HepG2 (cell line): Measurements from ENCODE around the gene UBAC2. TPM values are rescaled to one million over a fixed set of nuclear protein-coding genes. Genes with fewer than 3 reads are reported as not detected.

Experiments
- ATAC-seq: fragments of 200-7000 bp; cut with Tn5 transposase; 3 replicates; pipeline ENCODE4 v1.9.1; 2020; ENCODE audit warnings: mild to moderate bottlenecking, moderate library complexity
- BruUV-seq: library from RNA; stranded (reverse); fragments of 400-500 nt; replicated peaks from 2 replicates; lab custom pipeline; 2021; lab: Mats Ljungman, UMichigan
- CTCF ChIA-PET: fragments of 300-600 bp; formaldehyde crosslinking; extraction: SDS; loops from one replicate; lab custom pipeline; 2021; ENCODE audit warnings: low total read pairs, inconsistent platforms, low intra/inter-chr PET ratio; lab: Yijun Ruan, JAX
- POLR2A ChIA-PET: fragments of 350-600 bp; sonication (Branson Sonifier 250); formaldehyde crosslinking; loops from one replicate; lab custom pipeline; 2020; ENCODE audit warnings: antibody characterized with exemption, inconsistent platforms; lab: Yijun Ruan, JAX
- DNase-seq: peaks from one replicate; pipeline ENCODE4 v3.0.0-alpha.2; 2015; ENCODE audit warnings: low spot score
- FAIRE-seq: peaks from 3 replicates; lab custom pipeline; 2011; peaks lifted over from hg19 to GRCh38; lab: Jason Lieb, UNC
- H2AFZ ChIP-seq: one replicate; pipeline ENCODE4 v1.6.1; 2011; ENCODE audit warnings: low read length, inconsistent platforms
- H3K27ac ChIP-seq: fragments of 300-600 bp; 3 replicates; pipeline ENCODE4 v1.8.0; 2011; ENCODE audit warnings: mixed run types, mild to moderate bottlenecking, mixed read lengths, low read length, inconsistent platforms; ENCODE audit not compliant: insufficient read depth; ENCODE audit errors: extremely low read length
- H3K27me3 ChIP-seq, 2 experiments: fragments of 200-600 bp in 1 of 2; 2 replicates in 1 of 2; 3 replicates in 1 of 2; pipeline versions ENCODE4 v1.6.0 to v1.8.0; 2011; ENCODE audit warnings: low read length in 2 of 2, mild to moderate bottlenecking in 2 of 2, moderate library complexity in 2 of 2, inconsistent platforms in 1 of 2; ENCODE audit not compliant: insufficient read depth in 2 of 2, control insufficient read depth in 1 of 2
- H3K36me3 ChIP-seq, 2 experiments: fragments of 200-600 bp in 1 of 2; replicated peaks in 1 of 2; 2 replicates in 1 of 2; 3 replicates in 1 of 2; pipeline versions ENCODE4 v1.5.1 to v1.8.0; 2011; ENCODE audit warnings: low read length in 2 of 2, inconsistent platforms in 1 of 2; ENCODE audit not compliant: insufficient read depth in 2 of 2, control insufficient read depth in 1 of 2
- H3K4me1 ChIP-seq: 2 replicates; pipeline ENCODE4 v1.5.1; 2012; ENCODE audit warnings: low read length, inconsistent platforms; ENCODE audit not compliant: insufficient read depth
- H3K4me2 ChIP-seq: 2 replicates; pipeline ENCODE4 v1.6.0; 2011; ENCODE audit warnings: low read depth, low read length, inconsistent platforms
- H3K4me3 ChIP-seq, 3 experiments: fragments of 200-600 bp in 1 of 3; sonication (generic), shearing (Covaris generic) in 1 of 3; replicated peaks in 1 of 3; 2 replicates each; pipeline ENCODE4 v1.5.1; 2011 to 2016; ENCODE audit warnings: low read length in 3 of 3, inconsistent platforms in 2 of 3, low read depth in 2 of 3, mild to moderate bottlenecking in 2 of 3, control low read depth in 1 of 3, mixed read lengths in 1 of 3; ENCODE audit not compliant: insufficient read depth in 1 of 3
- H3K79me2 ChIP-seq: one replicate; pipeline ENCODE4 v1.6.1; 2011; ENCODE audit warnings: low read length, inconsistent platforms; ENCODE audit not compliant: insufficient read depth
- H3K9ac ChIP-seq: 2 replicates; pipeline ENCODE4 v1.6.0; 2011; ENCODE audit warnings: mild to moderate bottlenecking, low read depth, low read length, inconsistent platforms; ENCODE audit not compliant: insufficient read depth
- H3K9me3 ChIP-seq: 2 replicates; pipeline ENCODE4 v1.5.1; 2012; ENCODE audit warnings: mild to moderate bottlenecking, low read length
- H4K20me1 ChIP-seq: 2 replicates; pipeline ENCODE4 v1.6.0; 2011; ENCODE audit warnings: inconsistent platforms, mild to moderate bottlenecking, low read length, moderate library complexity; ENCODE audit not compliant: insufficient read depth
- ARNTL ChIP-seq: sonication (generic); formaldehyde crosslinking; IDR thresholded peaks from 2 replicates; pipeline ENCODE4 v1.4.0; 2020; ENCODE audit warnings: mild to moderate bottlenecking, missing genetic modification reagents
- HMGXB3 ChIP-seq: sonication (generic); formaldehyde crosslinking; IDR thresholded peaks from 2 replicates; pipeline ENCODE4 v1.4.0; 2020; ENCODE audit warnings: missing genetic modification reagents, borderline replicate concordance
- HOMEZ ChIP-seq: IDR thresholded peaks from 2 replicates; pipeline ENCODE4 v1.6.1; 2016; ENCODE audit warnings: low read depth
- RBM22 ChIP-seq: fragments of 200-400 bp; formaldehyde crosslinking; optimal IDR thresholded peaks from 2 replicates; pipeline ENCODE3; 2017; ENCODE audit warnings: mild to moderate bottlenecking, low read length, moderate library complexity
- SP1 ChIP-seq, 2 experiments: fragments of 450-650 bp in 1 of 2; sonication (generic) in 1 of 2; formaldehyde crosslinking in 1 of 2; IDR thresholded peaks; 2 replicates each; pipeline versions ENCODE4 v1.4.0 to v1.6.1; 2016 to 2020; ENCODE audit warnings: missing genetic modification reagents in 1 of 2
- ZNF34 ChIP-seq: sonication (generic); formaldehyde crosslinking; IDR thresholded peaks from 2 replicates; pipeline ENCODE4 v1.4.0; 2020; ENCODE audit warnings: mild to moderate bottlenecking, missing genetic modification reagents, borderline replicate concordance
- ZNF572 ChIP-seq: sonication (generic); formaldehyde crosslinking; IDR thresholded peaks from 2 replicates; pipeline ENCODE4 v1.5.1; 2020; ENCODE audit warnings: mild to moderate bottlenecking, missing genetic modification reagents
- ZNF75D ChIP-seq: sonication (generic); formaldehyde crosslinking; IDR thresholded peaks from 2 replicates; pipeline ENCODE4 v1.8.1; 2023; ENCODE audit warnings: missing genetic modification reagents, mild to moderate bottlenecking, borderline replicate concordance
- WGBS: methylation state at CpG from one replicate; pipeline ENCODE4 v1.1.6; 2017; ENCODE audit warnings: low lambda C conversion rate; 5-methylcytosine and 5-hydroxymethylcytosine counted together
- in situ Hi-C: cut with HindIII; loops from 2 replicates; pipeline ENCODE4 v1.10.0; 2017; ENCODE audit warnings: low pct_unique_long_range_greater_than_20kb; ENCODE audit not compliant: extremely low pct_ligation_motif_present
- intact Hi-C: fragments of 100-400 bp; cut with micrococcal nuclease; formaldehyde crosslinking; loops from one replicate; pipeline ENCODE4 v1.10.0; 2022; ENCODE audit not compliant: unreplicated experiment
- polyA plus RNA-seq, 8 experiments: library from polyadenylated mRNA; depleted of rRNA in 3 of 8; stranded (reverse) in 7 of 8; unstranded in 1 of 8; fragments of >200 nt; fragmentation: Illumina TruSeq in 4 of 8; extraction: Trizol in 4 of 8; gene quantifications; 2 replicates each; pipeline versions ENCODE4 v1.2.1 to v1.2.3, GENCODE V29; 2011 to 2016; ENCODE audit warnings: low read depth in 4 of 8, missing spikeins in 1 of 8, mixed read lengths in 1 of 8; ENCODE audit not compliant: insufficient read depth in 1 of 8
- total RNA-seq, 5 experiments: library from RNA; depleted of rRNA; stranded (reverse); fragments of >200 nt; fragmentation: Illumina TruSeq; extraction: Trizol; gene quantifications; 2 replicates each; pipeline ENCODE4 v1.2.3, GENCODE V29; 2016; ENCODE audit warnings: low read depth in 1 of 5
- TF ChIP-seq, protein P1 (sequence below): sonication (generic); formaldehyde crosslinking; IDR thresholded peaks from 2 replicates; pipeline ENCODE4 v1.4.0; 2020; ENCODE audit warnings: missing genetic modification reagents

The UBAC2 gene
- total and polyA plus RNA-seq, 2 of the 13 experiments (the other 11 are each of a cell fraction or from before 2014, with no cell fraction given): 61.3 to 80.8 TPM

DNA sequence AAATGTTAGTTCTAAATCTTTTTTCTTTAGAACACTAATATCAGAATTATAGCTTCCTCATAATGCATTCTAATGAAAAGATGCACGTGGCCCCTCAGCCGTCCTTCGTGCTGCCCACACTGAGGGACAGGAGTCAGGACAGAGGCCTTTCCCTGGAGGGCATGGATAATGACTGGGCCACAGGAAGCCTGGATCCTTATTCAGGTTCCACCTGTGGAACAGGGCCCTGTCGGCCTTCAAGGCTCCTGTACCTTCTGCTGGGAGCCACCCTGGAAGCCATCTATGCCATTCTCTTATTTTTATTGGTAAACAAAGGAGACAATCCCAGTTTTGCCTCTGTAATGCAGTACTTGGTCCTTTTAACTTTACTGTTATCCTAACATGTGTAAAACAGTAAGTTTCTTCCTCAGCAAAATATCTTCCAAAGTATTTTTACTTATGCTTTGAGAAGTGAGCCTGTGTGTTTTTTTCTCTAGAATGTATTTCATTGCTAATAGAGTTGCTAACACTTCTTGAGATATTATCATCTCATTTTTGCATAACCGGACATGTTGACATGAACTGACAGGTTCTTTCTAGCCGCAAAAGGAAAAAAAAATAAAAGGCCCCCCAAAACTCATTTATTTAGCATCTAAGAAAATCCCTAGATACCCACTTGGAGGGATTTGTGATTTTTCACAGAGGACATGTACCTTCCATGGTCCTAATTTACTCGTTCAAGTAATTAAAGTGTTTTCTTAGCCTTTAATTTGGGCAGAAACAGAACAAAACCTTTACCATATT is 100.6 kb downstream of the UBAC2 start:
- Histone ChIP-seq H3K4me1 (no peaks in the 10 kb centered on the region), H3K27me3 (no peaks in the 10 kb centered on the region), H3K4me2 (no peak overlapping the region), H3K27ac (no peak overlapping the region), H3K36me3 (peaks cover 2 to 7% of the 10 kb centered on the region in 2 experiments; a peak in 4 of 5 replicates), H4K20me1 (no peaks in the 10 kb centered on the region), H3K9me3 (no peaks in the 10 kb centered on the region), H3K79me2 (no peaks in the 10 kb centered on the region), H2AFZ (no peak overlapping the region)
- CTCF ChIA-PET: no interaction called here
- in situ Hi-C loops: no loop called here
- TF ChIP-seq HMGXB3 (no peak), ARNTL (no peak), ZNF34 (no peak), HOMEZ (no peak), SP1 (IDR thresholded peaks at IDR 0.05) (no peak), SP1 (CRISPR knock-in tag; IDR thresholded peaks at IDR 0.05) (no peak), ZNF572 (CRISPR knock-in tag) (no peak), RBM22 (no peak), ZNF75D (no peak)
- TF ChIP-seq, protein P1, sequence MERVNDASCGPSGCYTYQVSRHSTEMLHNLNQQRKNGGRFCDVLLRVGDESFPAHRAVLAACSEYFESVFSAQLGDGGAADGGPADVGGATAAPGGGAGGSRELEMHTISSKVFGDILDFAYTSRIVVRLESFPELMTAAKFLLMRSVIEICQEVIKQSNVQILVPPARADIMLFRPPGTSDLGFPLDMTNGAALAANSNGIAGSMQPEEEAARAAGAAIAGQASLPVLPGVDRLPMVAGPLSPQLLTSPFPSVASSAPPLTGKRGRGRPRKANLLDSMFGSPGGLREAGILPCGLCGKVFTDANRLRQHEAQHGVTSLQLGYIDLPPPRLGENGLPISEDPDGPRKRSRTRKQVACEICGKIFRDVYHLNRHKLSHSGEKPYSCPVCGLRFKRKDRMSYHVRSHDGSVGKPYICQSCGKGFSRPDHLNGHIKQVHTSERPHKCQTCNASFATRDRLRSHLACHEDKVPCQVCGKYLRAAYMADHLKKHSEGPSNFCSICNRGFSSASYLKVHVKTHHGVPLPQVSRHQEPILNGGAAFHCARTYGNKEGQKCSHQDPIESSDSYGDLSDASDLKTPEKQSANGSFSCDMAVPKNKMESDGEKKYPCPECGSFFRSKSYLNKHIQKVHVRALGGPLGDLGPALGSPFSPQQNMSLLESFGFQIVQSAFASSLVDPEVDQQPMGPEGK: no peak
- TF ChIP-seq, all 625 proteins: peak for 0
- DNase-seq (no peak), FAIRE-seq (no peak), ATAC-seq (no peak)
- Histone ChIP-seq H3K9ac (no peak overlapping the region), H3K4me3 (no peak overlapping the region)
- POLR2A ChIA-PET: no interaction called here
- intact Hi-C loops: no loop called here
- BruUV-seq: no TSS peak
- over 99% methylated on average over 7 of the region's 7 CpGs for WGBS
